HEK293T (cell line): ENCODE results near the gene PAQR6.

Experiments used
- ARNT ChIP-seq: fragments of 450-650 bp; IDR thresholded peaks from 2 replicates; pipeline ENCODE4 v1.6.1; 2017; ENCODE audit warnings: mild to moderate bottlenecking
- BHLHE40 ChIP-seq: fragments of 450-650 bp; IDR thresholded peaks from 2 replicates; pipeline ENCODE4 v1.6.1; 2016; ENCODE audit warnings: mild to moderate bottlenecking, moderate library complexity, borderline replicate concordance
- CTBP1 ChIP-seq: fragments of 450-650 bp; IDR thresholded peaks from 2 replicates; pipeline ENCODE4 v1.6.1; 2016; ENCODE audit warnings: borderline replicate concordance
- ELF4 ChIP-seq: fragments of 450-650 bp; IDR thresholded peaks from 2 replicates; pipeline ENCODE4 v1.6.1; 2017; ENCODE audit warnings: antibody characterized with exemption
- FOXA1 ChIP-seq: fragments of 450-650 bp; IDR thresholded peaks from 2 replicates; pipeline ENCODE4 v1.6.1; 2016; ENCODE audit warnings: mild to moderate bottlenecking
- FOXM1 ChIP-seq: fragments of 450-650 bp; IDR thresholded peaks from 2 replicates; pipeline ENCODE4 v1.6.1; 2017; ENCODE audit warnings: mild to moderate bottlenecking, borderline replicate concordance
- HDGF ChIP-seq: fragments of 450-650 bp; IDR thresholded peaks from 2 replicates; pipeline ENCODE4 v1.6.1; 2017; ENCODE audit warnings: antibody characterized with exemption, borderline replicate concordance
- L3MBTL2 ChIP-seq: fragments of 450-650 bp; conservative IDR thresholded peaks from 2 replicates; pipeline ENCODE4 v1.6.1; 2016; ENCODE audit warnings: mild to moderate bottlenecking
- LEF1 ChIP-seq: fragments of 450-650 bp; IDR thresholded peaks from 2 replicates; pipeline ENCODE4 v1.6.1; 2017; ENCODE audit warnings: mild to moderate bottlenecking, borderline replicate concordance
- NFRKB ChIP-seq: fragments of 450-650 bp; IDR thresholded peaks from 2 replicates; pipeline ENCODE4 v1.6.1; 2016; ENCODE audit warnings: mild to moderate bottlenecking, moderate library complexity
- SP1 ChIP-seq: fragments of 450-650 bp; IDR thresholded peaks from 2 replicates; pipeline ENCODE4 v1.6.1; 2017
- SUZ12 ChIP-seq: fragments of 450-650 bp; IDR thresholded peaks from 2 replicates; pipeline ENCODE4 v1.6.1; 2016; ENCODE audit warnings: mild to moderate bottlenecking
- TARDBP ChIP-seq: fragments of 450-650 bp; IDR thresholded peaks from 2 replicates; pipeline ENCODE4 v1.6.1; 2016
- TF ChIP-seq, protein P1 (sequence below): fragments of 450-650 bp; IDR thresholded peaks from 2 replicates; pipeline ENCODE4 v1.6.1; 2016

DNA sequence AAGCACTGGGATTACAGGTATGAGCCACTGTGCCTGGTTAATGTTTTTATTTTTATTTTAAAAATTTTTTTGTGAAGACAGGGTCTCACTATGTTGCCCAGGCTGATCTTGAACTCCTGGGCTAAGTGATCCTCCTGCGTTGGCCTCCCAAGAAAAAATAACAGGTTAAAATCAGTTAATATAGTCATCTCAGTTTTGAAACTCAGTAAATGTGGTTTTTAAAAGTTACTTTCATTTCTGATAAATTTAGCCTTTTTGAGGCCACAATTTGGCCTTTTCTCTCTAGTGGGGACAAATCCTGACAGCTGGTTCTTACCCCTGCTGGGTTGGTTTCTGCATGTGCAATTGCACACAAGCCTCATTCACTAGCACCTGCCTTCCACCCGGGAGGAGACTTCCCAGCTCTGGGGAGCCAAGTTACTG, 21.7 kb downstream of the PAQR6 start:
- TF ChIP-seq ELF4 (no peak), BHLHE40 (no peak), NFRKB (no peak), CTBP1 (no peak), TARDBP (no peak), ARNT (no peak), FOXM1 (no peak), SUZ12 (no peak), LEF1 (no peak), L3MBTL2 (no peak), HDGF (no peak), SP1 (no peak), FOXA1 (no peak)
- TF ChIP-seq, protein P1, sequence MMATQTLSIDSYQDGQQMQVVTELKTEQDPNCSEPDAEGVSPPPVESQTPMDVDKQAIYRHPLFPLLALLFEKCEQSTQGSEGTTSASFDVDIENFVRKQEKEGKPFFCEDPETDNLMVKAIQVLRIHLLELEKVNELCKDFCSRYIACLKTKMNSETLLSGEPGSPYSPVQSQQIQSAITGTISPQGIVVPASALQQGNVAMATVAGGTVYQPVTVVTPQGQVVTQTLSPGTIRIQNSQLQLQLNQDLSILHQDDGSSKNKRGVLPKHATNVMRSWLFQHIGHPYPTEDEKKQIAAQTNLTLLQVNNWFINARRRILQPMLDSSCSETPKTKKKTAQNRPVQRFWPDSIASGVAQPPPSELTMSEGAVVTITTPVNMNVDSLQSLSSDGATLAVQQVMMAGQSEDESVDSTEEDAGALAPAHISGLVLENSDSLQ: no peak
